NCI-H1417 treated with DMSO at 0.1 percent for 48 hours (cell line): ENCODE data around the gene FAM184A.
"Not testable (repeated sequence)": the region's sequence is repeated elsewhere in the genome, so short reads cannot be mapped to it uniquely, and the experiment has no call there.

Experiments used
- DNase-seq: peaks from one replicate; lab custom pipeline; 2025; lab: John Stamatoyannopoulos, UW

Gene FAM184A

GRCh38 chr6:119020597-119021561, 57.6 kb downstream of the FAM184A start:
- DNase-seq: no peak

DNA sequence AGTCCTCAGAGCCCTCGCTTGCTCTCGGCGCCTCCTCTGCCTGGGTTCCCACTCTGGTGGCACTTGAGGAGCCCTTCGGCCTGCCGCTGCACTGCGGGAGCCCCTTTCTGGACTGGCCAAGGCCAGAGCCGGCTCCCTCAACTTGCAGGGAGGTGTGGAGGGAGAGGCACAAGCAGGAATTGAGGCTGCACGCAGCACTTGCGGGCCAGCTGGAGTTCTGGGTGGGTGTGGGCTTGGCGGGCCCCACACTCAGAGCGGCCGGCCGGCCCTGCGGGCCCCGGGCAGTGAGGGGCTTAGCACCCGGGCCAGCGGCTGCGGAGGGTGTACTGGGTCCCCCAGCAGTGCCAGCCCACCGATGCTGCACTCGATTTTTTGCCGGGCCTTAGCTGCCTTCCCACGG, 63.3 kb downstream of the FAM184A start:
- DNase-seq: not testable (repeated sequence)

DNA sequence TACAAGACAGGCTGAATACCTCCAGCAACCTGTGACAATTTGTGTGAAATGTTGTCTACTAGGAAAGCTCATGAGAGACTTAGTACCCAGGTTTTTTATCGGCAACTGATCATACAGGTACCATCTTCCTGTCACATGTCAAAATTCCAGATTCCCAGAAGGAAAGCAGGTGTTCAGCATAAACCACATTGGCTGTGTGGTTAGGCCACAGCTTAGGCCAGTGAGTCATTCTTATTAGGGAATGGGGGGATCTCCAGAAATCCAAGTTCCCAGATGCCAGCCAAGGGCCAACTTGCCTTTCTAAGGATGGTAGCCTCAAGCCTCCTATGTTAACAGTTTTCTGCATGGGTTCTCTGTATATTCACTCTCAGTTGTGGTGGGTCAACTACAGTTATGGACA, 65.9 kb downstream of the FAM184A start:
- no peak for DNase-seq

GRCh38 chr6:119009266-119009665, 69.2 kb downstream of the FAM184A start:
- not testable (repeated sequence) for DNase-seq

DNA sequence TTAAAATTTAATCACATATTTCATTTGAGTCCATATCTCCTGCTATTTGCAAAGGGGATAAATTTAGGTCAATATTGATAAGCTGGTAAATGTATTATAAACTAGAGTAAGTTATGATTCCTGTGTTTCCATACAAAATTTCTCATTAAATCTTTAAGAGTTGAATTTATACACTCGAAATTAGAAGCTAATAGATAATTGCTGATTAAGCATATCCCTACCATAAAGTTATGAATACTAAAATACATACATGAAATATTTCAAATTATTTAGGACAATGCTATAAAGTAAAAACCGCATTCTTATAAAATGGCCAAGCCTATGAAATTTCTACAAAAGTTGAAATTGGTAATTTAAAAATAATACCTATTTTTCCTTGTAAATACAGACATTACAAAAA, 71.5 kb downstream of the FAM184A start:
- no peak for DNase-seq

- DNase-seq: no peak
Measured at GRCh38 chr6:119002069-119002468, 76.4 kb downstream of the FAM184A start.

DNA sequence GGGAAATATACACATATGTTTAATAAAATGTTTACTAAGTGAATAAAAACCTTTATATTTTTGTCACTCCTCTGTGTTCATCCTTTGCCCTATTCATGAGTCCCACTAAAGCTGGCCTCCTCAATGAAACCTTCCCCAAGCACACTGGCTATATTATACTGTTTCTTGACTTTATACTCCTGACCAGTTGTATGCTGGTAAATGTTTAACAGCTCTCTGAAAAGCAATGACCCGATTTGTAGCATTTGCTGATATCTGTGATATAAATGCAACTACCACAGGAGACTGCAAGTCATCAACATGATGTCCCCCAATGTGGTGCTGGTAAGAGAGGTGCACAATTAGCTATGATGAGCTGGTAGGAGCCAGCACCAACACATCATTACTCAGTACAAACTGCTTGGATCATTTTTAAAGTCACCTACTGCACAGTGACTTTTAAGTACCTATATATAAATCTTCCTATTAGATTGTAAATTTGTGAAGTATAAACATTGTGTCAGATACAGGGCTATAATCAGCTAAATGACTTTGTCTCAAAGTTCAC, 78.9 kb downstream of the FAM184A start:
- no peak for DNase-seq

- not testable (repeated sequence) for DNase-seq
Measured at GRCh38 chr6:118997426-118997825, 81.0 kb downstream of the FAM184A start.

DNA sequence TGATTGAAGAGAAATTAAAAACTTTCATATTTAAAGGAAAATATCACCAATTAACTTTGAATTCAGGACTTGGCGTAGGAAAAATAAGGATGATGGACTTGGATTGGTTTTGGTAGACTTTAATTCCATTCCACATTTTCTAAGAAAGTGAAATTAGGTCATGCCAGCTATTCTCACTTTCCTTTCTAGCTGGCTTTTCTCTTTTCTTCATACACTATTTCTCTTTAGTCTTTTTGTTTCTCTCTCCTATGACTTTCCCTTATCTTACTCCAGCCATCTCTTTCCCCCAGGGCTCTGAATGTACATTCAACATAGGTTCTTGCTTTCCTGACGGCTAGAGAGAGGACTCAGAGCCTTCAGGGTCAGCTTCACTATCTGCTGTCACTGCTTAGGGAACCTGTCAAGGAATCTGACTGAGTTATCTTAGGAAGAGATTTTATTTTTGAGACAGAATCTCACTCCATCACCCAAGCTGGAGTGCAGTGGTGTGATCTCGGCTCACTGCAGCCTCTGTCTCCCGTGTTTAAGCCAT, 82.1 kb downstream of the FAM184A start:
- no peak for DNase-seq

GRCh38 chr6:118993803-118994251, 84.6 kb downstream of the FAM184A start:
- DNase-seq: no peak

GRCh38 chr6:118993358-118993757, 85.1 kb downstream of the FAM184A start:
- DNase-seq: no peak

DNA sequence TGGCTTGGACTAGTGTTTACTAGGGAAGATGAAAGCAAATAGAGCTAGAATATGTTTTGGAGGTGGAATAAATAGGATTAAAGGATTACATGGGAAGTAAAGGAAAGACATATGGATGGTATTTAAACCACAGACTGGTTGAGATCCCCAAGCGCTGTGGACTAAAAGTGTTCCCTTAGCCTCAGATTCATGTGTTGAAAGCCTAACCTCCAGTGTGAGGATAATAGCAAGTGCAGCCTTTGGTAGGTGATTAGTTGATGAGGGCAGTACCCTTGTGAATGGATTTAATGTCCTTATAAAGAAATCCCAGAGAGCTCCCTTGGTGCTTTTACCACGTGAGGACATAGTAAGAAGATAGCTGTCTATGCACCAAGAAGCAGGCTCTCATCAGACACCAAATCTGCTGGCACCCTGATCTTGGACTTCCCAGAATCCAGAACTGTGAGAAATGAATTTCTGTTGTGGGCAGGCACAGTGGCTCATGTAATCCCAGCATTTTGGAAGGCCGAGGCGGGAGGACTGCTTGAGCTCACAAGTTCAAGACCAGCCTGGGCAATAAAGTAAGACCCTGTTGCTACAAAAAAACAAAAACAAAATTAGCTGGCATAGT, 86.2 kb downstream of the FAM184A start:
- DNase-seq: no peak

- no peak for DNase-seq
Measured at GRCh38 chr6:118986312-118986711, 92.2 kb downstream of the FAM184A start.

DNA sequence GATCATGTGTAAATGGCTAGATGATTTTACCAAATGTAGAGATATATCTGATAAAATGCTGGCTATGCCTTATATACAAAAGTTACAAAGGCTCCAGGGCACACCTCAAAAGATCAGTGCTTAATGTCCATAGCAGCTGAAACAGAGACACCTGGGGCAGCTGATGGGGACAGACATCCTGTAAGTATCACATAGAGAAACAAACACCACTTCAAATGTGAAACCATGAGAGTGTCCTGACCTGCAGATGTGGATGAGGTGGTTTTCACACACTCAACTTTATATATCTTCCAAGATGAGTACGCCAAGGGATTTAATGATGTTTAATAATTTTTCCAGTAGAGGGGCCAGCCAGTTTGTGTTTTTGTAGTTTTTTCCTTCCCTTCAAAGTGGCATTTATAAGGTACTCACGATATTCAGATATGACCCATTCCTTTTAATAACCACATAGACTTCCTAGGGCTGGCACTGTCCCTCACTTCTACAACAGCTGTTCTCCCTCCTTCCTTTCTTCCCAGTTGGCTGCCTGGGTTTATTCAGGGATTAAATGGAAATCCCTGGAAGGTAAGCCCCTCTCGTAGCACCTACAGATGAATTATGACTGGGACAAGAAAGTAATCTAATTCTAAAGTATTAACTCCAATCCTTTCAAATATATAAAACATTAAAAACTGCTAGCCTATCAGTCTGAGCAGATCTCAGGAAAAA, 93.2 kb downstream of the FAM184A start:
- no peak for DNase-seq

GRCh38 chr6:118984342-118984741, 94.1 kb downstream of the FAM184A start:
- DNase-seq: no peak

DNA sequence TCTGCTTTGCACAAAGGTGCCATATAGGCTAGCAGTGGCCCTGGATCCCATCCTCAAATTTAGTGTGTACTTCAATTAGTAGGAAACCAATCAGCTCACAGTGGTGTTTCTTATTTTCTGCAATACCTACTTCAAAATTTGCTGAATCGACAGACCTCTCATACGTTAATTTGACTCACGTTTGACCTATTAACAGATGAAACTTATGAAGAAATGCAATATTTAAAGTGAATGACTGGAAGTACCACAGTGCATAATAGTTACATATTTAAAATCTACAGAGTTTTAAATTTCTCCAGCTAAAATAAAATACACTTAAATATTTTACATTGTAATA, 95.9 kb downstream of the FAM184A start:
- DNase-seq: no peak

GRCh38 chr6:118981884-118982574, 96.4 kb downstream of the FAM184A start:
- no peak for DNase-seq

DNA sequence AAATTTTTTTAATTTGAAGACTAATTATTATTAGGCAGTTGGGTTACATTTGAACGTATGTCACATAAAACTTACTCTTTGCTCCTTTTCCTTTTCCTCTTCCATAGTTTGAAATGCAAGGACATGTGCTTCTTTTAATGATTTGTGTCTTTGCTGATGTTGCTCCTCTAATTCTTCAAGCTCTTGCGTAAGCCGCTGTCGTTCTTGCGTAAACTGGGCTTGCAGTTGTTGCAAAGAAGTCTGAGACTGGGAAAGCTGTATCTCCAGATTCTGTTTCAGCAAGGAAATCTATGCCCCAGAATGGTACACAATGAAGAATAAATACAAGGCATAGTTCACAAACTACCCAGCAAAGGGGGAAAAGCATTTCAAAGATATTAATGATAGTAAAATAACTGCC, 98.4 kb downstream of the FAM184A start:
- DNase-seq: no peak

- no peak for DNase-seq
Measured at GRCh38 chr6:118974790-118975189, 103.7 kb downstream of the FAM184A start.

DNA sequence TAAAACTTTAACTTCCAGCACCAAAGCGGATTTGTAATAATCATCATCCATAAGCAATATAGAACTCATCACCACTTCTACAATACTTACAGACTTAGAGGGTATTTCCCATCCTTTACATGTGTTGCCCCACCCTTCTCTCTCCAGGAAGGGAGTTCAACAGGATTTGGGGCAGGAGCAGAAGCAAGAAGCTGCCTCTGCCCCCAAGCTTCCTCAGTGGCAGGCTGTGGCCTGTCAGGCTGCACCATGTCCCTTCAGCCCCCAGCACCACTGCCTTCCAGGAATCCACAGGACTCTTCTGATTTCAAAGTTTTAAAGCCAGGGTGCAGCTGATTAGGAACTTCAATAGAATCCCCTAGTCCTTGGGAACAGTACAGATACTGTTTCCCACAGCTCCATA, 106.8 kb downstream of the FAM184A start:
- no peak for DNase-seq

- no peak for DNase-seq
Measured at GRCh38 chr6:118970866-118971265, 107.6 kb downstream of the FAM184A start.

DNA sequence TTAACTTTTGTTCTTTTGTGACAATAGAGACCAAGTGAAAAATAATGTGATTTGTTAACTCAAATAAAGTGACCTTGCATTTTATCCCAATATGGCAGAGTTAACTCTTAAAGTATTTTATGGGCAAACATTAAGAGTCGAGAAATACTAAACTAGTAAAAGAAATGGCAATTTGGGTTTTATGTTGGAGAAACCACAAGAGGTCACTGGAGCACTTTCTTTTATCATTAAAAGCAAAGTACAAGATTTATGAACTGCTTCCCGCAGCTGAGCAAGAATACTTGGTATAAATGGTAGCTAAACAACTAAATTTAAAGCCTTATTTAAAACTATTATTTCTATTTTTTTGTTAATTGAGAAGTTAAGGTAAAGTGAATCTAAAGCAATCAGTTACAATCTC, 110.0 kb downstream of the FAM184A start:
- no peak for DNase-seq
